GM19452 (cell line): ENCODE results near the gene IQCK.

ENCODE experiments used
- ATAC-seq: cut with Tn5 transposase; IDR thresholded peaks from one replicate; pipeline ENCODE4 v1.9.1; 2021; ENCODE audit not compliant: unreplicated experiment

IQCK gene

DNA sequence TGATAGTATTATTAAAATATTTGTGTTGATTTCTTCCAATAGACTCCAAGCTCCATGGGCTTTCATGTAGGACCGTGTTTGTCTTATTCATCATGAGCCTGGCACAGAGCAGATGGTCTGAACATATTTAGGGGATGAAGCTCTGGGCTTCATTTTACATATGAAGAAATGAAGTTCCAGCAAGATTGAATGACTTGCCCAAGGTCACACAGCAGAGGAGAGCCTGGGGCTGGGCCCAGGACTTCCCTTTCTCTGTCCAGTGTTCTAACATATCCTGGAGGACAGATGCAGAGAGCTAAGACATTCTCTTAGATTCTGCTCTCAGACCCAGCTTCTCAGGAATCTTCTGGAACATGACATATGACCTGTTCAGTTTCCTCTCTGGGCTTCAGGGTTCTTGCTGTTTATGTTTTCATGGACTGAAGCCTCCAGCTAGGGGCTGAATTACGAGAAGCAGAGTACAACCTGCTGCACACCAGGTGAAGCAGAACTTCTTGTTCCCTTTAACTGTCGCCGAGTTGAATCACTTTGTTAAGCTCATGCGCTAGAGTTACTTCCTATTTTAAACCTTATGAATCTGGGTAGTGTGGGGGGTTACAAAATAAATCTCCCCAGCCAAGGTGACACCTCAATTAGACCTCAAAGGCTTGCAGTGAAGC, 113.0 kb downstream of the IQCK start:
- no peak for ATAC-seq

DNA sequence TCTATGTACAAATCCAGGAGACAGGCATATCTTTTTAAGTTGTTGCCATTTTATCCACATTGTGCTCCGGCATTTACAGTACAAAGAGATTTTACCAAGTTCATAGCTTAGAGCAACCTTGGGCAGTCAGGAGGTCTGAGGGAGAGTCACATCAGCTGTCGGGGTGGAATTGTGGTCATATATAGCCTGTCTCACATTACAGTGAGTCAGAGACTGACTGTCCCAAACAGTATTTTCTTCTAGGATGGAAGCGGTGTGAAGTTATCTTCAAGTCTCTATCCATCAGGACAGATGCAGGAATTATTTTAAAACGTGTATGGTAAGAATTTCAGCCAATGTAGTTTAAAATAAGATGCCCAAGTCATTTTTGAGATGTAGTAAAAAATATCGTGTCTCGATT, 113.6 kb downstream of the IQCK start:
- ATAC-seq = no peak

DNA sequence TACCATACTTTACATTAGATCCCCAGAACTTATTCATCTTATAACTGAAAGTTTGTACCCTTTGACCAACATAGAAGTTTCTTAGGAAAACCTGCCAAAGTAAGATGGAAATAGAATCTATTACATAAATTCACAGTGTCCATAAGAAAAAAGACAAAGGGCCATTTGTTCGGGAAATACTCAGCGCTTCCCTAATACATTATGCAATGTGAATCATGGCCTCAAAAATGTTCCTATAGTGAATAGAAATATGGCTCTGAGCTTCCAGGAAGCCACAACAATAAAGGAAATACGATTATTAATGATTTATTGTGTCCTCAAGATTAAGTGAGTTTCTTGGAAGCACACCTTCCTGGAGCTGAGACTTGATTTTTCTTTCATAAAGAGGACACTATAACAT, 115.1 kb downstream of the IQCK start:
- no peak for ATAC-seq

DNA sequence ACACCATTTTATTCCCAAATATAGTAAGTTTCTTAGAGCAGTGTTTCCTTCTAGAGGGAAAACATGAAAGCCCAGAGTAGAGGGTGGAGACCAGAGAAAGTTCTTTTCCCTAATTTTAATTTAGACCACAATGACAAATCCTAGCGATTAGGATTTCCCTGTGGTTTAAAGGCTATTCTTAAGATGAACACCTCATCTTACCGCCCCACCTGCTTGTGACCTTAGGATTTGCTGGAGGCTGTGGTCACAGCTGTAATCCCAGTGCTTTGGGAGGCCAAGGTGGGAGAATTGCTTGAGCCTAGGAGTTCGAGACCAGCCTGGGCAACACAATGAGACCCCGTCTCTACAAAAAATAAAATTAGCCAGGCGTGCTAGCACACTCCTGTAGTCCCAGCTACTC, 115.5 kb downstream of the IQCK start:
- ATAC-seq = no peak

DNA sequence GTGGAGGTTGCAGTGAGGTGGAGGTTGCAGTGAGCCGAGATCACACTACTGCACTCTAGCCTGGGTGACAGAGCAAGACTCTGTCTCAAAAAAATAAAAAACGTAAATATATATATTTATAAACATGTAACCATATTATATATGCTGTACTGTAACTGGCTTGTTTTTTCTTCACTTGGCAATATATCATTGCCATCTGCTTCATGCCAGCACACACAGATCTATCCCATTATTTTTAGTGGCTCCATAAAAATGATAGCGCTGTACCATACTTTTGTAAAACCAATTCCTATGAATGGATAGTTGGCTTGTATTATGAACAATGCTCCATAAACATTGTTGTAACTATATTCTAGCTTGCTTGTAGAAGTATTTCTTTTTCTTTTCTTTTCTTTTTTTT, 117.1 kb downstream of the IQCK start:
- no peak for ATAC-seq

DNA sequence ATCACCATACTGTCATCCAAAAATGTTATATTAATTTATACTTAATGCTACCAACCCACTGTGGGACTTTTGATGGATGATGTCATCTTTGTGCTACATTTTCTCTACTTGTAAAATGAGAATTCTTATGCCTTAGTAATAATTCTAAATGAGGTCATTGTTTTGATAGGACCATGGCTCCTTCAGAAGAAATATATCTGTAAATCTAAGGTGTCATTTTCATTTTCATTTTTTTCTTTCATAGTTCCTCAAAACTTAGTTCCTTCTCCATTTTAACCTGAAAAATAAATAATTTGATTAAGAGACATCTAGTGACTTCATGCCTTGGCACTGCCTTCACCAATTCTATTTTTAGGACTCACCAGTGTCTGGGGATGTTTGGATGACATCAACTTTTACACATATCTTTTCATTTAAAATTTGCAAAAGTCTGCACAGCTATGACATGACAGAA, 117.9 kb downstream of the IQCK start:
- no peak for ATAC-seq

DNA sequence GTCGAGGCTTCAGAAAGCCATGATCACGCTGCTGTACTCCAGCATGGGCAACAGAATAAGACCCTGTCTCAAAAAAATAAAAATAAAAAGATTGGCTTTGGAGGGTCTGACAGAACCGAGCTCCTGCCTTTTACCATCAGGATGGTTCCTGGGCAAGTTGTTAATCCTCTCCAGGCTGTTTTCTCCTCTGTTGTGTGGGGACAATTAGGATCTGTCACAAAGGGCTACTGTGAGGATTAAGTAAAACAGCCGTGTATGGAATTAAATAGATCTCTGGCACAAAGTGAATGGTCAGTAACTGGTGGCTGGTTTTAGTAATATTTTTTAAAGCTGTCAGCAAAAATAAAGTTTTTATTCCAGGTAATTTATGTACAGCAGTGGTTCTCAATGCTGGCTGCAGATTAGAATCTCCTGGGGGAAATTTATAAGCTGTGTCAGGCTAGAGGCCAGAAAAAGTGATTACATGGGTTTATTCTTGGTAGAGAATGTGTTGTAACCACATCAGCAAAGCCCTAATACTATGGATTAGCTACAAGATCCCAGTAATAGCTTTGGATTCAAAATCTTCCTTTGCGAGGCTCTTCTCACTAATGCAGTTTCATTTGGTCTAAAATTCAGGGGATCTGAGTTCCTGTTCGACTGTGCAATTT, 119.4 kb downstream of the IQCK start:
- no peak for ATAC-seq

DNA sequence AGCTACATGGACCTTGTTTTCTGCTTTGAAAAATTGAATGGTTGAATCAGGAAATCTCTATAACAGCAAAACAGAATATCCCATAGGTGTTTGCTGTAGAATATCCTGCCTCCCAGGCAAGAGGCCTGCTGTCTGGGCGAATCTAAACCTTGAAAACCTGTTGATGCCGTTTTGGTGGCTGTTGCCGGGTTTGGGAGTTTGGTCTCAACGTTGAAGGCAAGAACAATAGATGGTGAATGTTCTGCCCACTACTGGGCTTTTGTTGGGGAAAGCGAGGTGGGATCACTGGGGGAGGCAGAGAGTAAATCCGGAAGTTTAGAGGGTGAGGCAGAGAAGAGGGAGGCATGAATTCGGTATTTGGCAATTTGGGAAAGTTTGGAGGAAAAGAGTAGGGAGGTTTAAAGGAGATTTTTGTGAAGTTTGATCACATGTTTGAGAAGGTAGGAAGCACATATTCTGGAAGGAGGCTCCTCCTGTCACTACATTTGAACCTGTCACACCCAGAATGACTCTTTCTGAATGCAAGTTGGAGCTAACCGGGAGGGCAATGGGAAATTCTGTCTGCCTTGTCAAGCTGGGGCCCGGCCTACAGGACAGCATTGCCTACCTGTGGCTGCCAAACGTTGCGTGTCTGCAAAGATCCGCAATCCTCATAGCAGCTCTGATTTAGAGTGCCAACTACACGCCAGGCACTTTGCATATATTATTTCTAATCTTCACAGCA, 120.1 kb downstream of the IQCK start:
- no peak for ATAC-seq

DNA sequence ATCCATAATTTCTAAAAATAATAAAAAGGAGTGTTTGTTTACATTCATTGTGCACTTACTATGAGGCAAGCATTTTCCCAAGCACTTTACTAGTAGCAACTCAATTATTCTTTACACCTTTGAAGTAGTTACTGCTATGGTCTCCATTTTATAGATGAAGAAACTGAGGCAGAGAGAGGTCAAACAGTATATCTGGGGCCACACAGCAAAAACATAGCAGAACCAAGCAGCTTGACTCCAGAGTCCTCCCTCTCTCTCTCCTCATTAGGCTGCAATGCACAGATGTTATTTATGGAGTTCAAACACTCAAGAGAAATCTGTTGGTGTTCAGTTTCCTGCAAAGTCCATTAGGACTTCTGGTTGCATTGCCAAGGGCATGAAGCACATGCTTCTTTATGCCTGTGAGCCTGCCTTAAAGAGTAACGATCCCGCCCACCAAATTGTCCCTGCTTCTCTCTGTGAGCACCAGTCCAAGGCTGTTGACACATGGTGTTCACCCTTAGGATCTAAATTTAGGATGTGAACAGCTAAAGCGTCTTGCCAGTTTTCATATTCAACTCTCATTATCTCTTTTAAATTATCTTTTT, 122.5 kb downstream of the IQCK start:
- ATAC-seq = no peak

DNA sequence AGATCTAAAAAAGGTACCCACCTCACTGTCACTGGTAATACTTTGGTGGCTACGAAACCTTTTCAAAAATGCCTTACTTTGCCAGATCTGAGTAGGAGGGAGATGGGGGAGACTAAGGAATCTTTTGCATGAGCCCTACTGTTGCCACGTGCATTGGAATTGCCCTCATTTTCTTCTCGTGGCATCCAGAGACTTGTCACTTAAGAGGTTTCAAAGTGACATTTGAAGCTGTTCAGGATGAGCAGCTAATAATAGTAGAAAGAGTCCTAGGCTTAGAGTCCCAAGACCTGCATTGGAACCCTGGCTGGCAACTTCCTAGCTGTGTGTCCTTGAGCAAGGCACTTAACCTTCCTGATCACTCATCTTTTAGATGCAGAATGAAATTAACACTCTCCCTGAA, 123.1 kb downstream of the IQCK start:
- no peak for ATAC-seq

DNA sequence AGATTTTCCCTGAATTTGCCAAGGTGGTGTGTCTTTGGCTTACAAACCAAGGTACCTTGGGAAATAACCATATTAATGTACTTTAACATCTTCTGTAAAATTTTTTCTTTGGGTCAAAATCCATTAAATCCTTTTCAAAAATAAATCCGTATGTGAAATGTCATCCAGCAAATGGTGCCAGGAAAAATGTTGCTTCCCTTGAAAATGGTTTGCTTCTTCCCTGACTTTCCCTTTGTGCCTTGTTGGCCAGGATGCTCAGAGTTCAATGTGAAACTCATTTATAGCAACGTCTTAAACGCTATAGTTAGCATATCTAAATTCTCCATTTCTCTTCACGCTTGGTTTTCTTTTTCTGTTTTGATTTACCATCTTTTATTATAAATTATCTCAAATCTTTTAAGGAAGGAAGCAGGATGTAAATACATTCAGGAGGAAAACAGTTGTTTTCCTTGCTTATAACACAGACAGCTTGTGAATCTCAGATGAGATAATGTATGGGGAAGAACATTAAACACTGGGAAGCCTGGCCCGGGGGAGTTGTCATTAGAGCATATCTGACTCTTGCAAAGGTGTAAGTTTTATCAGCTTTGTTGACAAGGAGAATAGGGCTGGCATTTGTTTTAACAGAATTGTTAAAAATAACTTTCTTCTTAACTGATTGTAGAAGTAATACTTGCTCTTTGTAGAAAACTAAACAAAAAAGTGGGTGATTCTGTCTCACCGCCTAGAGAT, 124.5 kb downstream of the IQCK start:
- no peak for ATAC-seq

DNA sequence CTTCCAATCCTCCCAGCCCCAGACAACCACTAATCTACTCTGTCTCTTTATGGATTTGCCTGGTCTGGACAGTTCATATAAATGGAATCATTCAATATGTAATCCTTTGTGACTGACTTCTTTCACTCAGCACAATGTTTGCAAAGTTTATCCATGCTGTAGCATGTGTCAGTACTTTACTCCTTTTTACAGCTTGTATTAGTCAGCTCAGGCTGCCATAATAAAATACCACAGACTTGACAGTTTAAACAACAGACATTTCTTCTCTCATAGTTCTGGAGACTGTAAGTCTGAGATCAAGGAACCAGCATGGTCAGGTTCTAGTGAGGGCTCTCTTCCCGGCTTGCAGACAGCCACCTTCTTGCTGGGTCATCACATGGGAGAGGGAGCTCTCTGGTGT, 125.3 kb downstream of the IQCK start:
- ATAC-seq = no peak

DNA sequence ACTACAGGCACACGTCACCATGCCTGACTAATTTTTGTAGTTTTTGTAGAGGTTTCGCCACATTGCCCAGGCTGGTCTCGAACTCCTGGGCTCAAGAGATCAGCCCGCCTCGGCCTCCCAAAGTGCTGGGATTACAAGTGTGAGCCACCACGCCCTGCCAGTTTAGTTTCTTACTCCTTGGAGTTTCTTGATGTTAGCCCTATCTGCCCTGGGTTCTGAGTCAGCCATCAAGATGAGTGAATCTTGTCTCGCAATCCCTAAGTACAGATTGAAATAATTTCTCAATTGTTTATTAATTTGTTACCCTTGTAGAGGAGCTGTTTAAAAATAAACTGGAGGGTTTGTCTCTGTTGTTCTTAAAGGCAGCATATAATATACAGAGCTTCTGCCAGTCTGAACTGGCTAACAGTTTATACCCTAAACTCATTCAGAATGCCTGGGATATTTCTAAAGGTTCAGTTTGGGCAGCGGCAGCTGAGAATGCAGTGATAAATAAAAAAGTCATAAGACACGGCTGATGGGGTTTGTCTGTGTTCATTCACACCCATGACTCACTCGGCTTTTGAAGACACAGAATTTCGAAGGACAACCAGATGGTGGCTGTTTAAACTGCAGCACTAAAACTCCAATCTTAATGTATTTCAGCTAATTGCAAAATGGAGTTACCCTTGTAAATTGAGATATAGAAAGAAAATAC, 127.0 kb downstream of the IQCK start:
- no peak for ATAC-seq

DNA sequence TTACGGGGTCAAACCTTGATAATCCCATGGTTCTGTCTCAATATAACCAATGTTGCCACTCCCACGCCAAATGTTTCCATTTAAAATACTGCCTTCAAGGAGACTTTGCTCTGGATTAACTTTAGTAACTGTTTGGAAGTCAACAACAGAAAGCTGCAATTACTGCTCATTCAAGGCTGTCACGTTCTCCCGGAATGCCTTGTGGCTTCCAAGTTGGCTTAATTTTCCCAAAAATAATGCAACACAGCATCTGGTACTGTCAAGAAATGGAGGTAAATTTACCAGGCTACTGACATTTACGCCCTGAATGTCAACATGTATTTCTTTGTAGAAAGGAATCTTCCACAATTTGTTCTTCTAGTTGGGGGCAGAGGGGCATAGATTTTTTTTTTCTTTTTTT, 128.4 kb downstream of the IQCK start:
- no peak for ATAC-seq

DNA sequence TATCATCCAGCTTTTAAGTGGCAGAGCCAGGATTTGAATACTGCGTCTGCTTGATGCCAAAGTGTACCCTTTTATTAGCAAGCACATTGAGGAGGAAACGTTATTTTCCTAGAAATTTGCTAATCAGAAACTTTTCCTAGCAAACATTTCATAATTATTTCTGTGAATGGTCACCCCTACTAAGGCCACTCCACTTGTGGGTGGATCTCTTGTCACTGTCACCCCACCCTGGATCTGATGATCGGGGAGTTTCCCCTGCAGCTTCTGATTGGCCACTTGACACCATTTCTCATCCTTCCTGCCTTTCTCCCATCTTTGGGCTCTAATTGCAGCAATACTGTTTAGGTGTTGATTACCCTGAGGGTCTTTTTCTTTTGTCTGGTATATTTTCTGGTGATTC, 130.7 kb downstream of the IQCK start:
- no peak for ATAC-seq

DNA sequence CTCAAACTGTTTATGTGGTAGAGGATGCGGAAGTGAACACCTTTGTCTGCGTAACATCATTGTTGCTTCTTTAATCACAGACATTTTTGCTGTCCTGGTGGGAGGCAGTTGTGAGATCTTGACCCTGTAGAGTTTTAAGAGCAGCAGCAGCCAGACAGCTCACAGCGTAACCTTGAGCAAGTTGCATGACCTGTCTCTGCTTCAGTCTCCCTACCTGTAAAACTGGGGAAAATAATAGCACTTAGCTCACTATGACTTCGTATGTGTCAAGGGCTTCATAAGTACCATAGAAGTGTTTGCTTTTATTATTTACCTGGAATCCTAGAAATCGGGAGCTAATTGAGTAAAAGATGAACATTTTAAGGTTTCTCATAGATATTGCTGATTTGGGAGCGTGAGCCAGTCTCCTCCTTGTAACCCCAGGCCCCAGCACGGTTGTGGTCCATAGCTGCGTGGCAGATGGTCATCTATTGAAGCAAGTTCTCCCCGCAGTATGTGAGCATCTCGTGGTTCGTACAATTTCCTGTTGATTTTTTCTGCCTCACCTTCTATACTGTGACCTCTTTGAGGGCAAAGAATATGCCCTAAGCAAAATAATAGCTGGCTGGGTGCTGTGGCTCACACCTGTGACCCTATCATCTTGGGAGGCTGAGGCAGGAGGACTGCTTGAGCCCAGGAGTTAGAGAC, 132.2 kb downstream of the IQCK start:
- ATAC-seq = no peak

DNA sequence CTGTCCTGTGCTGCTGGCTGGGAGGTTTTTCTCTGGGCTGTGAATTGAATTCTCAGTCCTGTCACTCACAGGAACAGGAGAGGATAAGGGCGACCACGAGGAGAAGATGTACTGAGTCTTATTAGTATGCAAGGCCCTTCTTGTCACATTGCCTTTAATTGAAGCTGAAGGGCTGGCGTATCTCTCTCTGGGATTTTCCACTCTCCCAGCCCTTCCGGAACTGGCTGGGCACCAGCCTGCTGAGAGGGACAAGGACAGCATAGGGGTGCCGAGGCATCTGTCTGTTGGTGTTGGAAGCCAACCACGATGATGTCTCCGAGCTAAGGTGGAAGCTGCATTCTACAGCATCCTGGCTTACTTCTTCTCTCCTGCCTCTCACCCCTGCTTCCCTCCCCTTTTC, 133.4 kb downstream of the IQCK start:
- no peak for ATAC-seq

DNA sequence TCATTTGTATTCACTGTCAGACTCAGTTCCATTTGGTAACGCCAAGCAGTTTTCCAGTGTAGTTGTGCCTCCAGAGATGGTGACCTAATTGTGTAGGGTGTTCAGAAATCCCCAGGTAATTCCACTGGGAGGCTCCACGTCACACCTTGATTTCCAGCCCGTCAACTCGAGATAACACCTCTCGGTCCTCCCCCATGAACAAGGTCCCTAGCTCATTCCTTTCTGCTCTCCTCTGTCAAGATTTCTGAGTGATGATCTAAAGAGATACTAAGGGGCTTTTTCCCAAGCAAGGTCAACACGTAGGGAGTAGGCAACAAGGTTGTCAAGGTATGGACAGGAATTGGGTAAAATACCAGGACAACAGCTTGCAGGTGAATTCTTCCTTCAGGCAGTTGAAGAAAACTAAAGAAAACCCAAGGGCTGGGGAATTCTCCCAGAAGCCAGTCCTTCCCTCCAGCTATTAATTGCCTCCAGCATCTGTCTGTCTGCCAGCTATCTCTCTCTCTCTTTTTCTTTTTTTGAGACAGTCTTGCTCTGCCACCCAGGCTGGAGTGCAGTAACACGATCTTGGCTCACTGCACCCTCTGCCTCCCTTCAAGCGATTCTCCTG, 135.2 kb downstream of the IQCK start:
- no peak for ATAC-seq

DNA sequence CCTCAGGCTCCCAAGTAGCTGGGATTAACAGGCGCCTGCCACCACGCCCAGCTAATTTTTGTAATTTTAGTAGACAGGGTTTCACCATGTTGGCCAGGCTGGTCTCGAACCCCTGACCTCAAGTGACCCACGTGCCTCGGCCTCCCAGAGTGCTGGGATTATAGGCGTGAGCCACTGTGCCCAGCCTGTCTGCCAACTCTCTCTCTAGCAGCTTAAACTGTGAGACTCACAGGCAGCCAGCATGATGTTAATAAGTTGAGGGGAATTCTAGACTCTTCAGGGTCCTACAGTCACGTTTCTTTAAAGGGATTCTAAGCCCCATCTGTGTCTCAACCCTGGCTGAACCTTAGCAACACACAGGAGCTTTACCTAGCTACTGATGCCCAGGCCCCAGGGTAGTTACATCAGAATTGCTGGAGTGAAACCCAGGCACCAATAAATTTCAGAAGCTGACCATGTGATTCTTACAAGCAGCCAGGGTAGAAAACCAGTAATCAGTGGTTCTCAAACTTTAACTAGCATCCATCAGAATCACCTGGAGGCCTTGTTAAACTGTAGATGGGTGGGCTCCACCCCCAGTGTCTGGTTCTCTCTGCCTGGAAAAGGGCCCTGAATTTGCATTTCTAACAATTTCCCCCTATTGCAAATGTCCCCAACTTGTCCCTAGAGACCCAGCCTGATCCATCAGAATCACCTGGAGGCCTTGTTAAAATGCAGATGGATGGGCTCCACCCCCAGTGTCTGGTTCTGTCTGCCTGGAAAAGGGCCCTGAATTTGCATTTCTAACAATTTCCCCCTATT, 135.9 kb downstream of the IQCK start:
- ATAC-seq = no peak
